NB4 (cell line): ENCODE measurements around the gene BAK1.

Source experiments
- MYC ChIP-seq: IDR thresholded peaks from 2 replicates; pipeline ENCODE4 v1.6.1; 2011; ENCODE audit warnings: low read depth, low read length
- POLR2A ChIP-seq: IDR thresholded peaks from 2 replicates; pipeline ENCODE4 v1.6.1; 2011; ENCODE audit warnings: mild to moderate bottlenecking; ENCODE audit not compliant: insufficient read length; ENCODE audit errors: extremely low read depth
- TF ChIP-seq, protein P1 (sequence below): IDR thresholded peaks from one replicate; pipeline ENCODE4 v1.5.1; 2012; ENCODE audit warnings: low read depth, low read length
- TF ChIP-seq, protein P2 (sequence below): IDR thresholded peaks from 2 replicates; pipeline ENCODE4 v1.6.1; 2011; ENCODE audit warnings: low read depth, low read length

- TF ChIP-seq, protein P1, sequence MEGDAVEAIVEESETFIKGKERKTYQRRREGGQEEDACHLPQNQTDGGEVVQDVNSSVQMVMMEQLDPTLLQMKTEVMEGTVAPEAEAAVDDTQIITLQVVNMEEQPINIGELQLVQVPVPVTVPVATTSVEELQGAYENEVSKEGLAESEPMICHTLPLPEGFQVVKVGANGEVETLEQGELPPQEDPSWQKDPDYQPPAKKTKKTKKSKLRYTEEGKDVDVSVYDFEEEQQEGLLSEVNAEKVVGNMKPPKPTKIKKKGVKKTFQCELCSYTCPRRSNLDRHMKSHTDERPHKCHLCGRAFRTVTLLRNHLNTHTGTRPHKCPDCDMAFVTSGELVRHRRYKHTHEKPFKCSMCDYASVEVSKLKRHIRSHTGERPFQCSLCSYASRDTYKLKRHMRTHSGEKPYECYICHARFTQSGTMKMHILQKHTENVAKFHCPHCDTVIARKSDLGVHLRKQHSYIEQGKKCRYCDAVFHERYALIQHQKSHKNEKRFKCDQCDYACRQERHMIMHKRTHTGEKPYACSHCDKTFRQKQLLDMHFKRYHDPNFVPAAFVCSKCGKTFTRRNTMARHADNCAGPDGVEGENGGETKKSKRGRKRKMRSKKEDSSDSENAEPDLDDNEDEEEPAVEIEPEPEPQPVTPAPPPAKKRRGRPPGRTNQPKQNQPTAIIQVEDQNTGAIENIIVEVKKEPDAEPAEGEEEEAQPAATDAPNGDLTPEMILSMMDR: no peak
- TF ChIP-seq POLR2A (no peak), MYC (no peak)
- TF ChIP-seq, protein P2, sequence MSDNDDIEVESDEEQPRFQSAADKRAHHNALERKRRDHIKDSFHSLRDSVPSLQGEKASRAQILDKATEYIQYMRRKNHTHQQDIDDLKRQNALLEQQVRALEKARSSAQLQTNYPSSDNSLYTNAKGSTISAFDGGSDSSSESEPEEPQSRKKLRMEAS: no peak
These were observed 33.2 kb upstream of the BAK1 start for GRCh38 chr6:33613146-33613794.
